ENCODE results near the gene DHRS7C.

DHRS7C gene

DNA sequence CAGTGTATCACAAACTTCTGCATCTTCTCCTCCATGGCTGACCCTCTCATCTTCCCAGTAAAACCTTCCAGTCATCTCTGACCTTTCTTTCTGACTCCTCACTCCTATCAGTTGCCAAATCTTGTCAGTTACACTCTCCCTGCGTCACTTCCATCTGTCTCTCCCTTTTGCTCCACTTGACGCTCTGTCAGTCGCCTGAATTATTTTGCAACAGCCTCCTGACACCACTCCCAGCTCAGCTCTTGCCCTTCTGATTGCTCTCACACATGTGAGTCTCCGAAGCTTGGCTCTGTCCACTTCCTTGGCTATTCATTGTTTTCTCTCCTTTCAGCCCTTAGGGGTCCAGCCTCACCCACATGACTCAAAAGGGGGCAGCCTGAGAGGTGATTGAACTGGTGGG, 27.7 kb downstream of the DHRS7C start:
- no peak for DNase-seq

GRCh38 chr17:9760266-9760665, 31.1 kb downstream of the DHRS7C start:
- no peak for DNase-seq

- DNase-seq = no peak
Observed at GRCh38 chr17:9755083-9755482, 36.3 kb downstream of the DHRS7C start.

GRCh38 chr17:9750524-9750923, 40.9 kb downstream of the DHRS7C start:
- DNase-seq = no peak

DNA sequence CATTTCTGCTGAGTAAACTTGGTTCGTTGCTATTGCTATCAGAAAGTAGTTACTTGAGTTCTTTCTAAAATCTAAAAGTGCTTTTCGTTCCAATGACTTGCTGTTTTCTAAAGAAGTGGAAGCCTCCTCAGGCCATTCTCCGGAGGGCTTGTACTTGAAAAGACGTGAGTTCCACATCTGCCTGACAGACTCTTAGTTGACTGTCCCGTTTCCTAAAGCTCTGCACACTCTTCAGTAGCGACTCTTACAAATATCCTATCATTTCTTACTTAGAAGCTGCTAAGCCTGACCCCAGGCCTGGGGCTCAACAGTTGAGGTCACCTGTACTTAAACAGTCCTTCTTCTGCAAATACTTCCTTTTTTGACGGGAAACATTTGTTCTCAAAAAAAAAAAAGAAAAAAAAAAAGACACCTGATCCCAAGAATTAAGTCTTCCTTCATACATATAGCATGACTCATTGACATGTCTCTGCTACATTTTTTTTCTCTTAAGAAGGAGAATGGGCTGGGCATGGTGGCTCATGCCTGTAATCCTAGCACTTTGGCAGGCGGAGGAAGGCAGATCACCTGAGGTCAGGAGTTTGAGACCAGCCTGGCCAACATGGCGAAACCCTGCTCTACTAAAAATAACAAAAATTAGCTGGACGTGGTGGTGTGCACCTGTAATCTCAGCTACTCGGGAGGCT, 61.5 kb downstream of the DHRS7C start:
- DNase-seq = no peak

DNA sequence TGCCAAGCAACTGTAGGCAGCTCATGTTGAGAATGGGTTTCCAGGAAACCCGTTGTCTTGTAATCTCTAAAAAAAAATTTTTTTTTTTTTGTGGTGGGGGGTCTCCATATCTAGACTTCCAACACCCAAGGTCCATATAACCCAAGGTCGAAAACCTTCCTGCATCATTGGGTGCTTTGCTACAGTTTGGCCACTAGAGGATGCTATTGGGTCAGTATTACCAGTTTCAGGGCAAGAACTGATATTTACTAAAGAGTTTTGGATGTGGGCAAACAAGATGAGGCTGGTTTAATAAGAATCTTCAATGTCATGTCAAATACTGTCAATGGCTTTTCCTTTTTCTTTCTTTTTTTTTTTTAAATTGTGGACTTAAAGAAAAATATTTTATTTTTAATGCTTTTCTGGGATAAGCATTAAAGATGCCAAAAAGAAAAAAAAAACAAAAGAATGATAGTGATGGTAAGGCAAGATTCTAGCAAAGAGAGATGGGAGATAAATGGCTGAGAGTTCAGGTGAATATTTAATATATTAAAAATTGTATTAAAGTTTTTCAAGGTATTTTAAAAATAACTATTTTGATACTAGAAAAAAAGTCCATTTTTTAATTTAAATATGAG, 62.2 kb downstream of the DHRS7C start:
- peak; percentile 2 for DNase-seq

GRCh38 chr17:9728564-9728963, 62.8 kb downstream of the DHRS7C start:
- no peak for DNase-seq

GRCh38 chr17:9728005-9728404, 63.4 kb downstream of the DHRS7C start:
- DNase-seq = no peak

- DNase-seq = no peak
Observed at GRCh38 chr17:9726291-9726690, 65.1 kb downstream of the DHRS7C start.

GRCh38 chr17:9725575-9725974, 65.8 kb downstream of the DHRS7C start:
- DNase-seq = no peak

All from NCI-H510A treated with DMSO at 0.1 percent for 48 hours (cell line).